NCI-H345 treated with DMSO at 0.1 percent for 48 hours (cell line): ENCODE results near the gene PAGE3.

Experiments
- DNase-seq: peaks from one replicate; lab custom pipeline; 2025; ENCODE audit not compliant: unreplicated experiment; lab: John Stamatoyannopoulos, UW

Gene PAGE3, protein sequence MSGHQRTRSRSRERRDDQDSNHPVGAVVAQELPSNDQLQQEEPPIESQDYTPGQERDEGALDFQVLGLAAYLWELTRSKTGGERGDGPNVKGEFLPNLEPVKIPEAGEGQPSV

GRCh38 chrX:55264816-55265215 is at the start of gene PAGE3:
PAGE3 (minus strand) TSS chrX:55264916; CDS start chrX:55263903, 1,013 bp downstream.
- no peak for DNase-seq

GRCh38 chrX:55312655-55313054 is 47.9 kb upstream of the PAGE3 start:
- DNase-seq, result no peak

- DNase-seq, result no peak
Observed at GRCh38 chrX:55290963-55291362, 26.2 kb upstream of the PAGE3 start.

- DNase-seq, result no peak
Observed at GRCh38 chrX:55279832-55280231, 15.1 kb upstream of the PAGE3 start.

DNA sequence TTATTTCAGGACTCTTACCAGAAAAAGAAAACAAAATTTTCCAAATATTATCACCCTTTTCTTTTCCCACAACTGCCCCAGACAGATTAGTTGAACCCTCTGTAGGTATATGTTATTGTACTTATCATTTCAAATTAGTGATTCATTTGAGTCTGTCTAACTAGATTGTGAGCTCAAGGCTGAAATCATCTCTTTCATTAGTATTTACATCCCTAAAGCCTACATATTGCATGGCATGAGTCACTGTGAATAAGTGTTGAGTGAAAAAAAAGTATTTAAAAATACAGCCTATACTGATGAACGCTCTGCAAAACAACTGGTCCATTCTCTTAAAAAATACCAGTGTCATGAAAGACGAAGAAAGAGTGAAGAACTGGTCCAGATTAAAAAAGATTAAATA is 3.9 kb downstream of the PAGE3 start:
- no peak for DNase-seq

- DNase-seq, result no peak
Observed at GRCh38 chrX:55253528-55253927, 11.2 kb downstream of the PAGE3 start.

GRCh38 chrX:55240788-55241340 is 23.9 kb downstream of the PAGE3 start:
- DNase-seq, result no peak

DNA sequence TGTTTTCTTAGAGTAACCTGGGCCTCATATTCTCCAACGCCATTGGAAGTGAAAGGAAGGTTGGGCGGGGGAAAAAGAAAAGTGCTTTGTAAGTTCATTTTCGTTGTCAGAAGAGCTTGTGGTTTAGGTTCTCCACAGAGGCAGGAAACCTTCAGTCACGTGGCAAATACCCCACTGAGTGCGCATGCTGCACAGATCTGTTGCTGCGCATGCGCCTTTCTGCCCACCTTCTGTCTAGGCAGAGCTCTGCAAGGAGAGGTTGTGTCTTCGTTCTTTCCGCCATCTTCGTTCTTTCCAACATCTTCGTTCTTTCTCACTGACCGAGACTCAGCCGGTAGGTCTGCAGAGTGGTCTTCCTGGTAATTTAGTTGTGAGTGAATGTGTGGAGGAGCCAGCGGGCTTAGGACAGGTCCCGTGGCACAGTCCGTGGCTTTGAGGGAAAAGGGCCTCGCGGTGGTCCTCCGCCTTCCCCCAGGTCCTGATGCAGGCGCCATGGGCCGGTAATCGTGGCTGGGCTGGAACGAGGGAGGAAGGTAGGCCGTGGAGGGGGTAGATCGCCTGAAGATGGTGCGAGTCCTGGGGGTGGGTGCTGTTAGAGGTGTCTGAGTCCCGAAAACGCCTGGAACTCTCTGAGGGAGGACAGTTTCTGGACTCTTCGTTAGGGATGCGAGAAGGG is 44.5 kb downstream of the PAGE3 start, which contains the start of gene PAGE5:
TSS of gene PAGE5 (plus strand) at position 228 of the 676 bp plus-strand sequence. CDS start 1,037 bp downstream, outside the sequence.
- DNase-seq, result no peak

- no peak for DNase-seq
Observed at GRCh38 chrX:55213381-55213780, 51.3 kb downstream of the PAGE3 start.

- DNase-seq, result no peak
Observed at GRCh38 chrX:55210931-55211677, 53.6 kb downstream of the PAGE3 start.
